Measurements from ENCODE around the gene PTPN14.
"Not testable (repeated sequence)": the region's sequence is repeated elsewhere in the genome, so short reads cannot be mapped to it uniquely, and the experiment has no call there.

PTPN14 gene

DNA sequence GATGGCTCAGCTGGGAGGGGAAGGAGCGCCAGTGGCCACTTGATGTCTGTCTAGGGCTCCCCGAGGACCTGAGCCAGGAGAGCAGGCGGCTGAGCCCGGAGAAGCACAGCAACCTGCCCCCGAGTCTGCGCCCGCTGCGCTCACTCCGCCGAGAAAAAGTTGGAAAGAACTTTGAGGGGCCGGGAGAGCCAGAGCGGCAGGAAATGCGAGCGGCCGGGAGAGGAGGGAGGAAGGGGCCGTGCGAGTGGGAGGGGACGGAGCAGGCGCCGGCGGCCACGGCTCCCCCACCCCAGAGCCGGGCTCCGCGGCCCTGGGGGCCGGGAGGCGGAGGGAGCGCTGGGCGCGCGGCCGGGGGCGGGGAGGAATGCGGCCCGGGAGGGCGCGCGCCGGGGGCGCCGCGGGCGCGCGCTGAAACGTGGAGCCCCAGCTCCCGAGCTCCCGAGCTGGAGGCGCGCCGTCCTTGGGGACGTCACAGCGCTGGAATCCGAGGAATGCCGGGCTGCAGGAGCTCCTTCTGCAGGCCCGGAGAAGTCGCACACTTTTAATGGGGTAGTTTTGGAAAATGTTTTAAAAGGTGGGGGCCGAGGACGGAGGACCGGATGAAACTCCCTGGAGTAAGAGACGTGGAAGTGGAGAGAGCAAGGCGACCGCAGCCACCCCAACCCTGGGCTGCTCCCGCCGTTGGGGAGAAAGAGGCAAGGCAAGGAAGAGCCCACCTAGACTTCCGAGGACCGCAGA is at the start of gene PTPN14:
Gene PTPN14 (minus strand): TSS at position 167 of the 738 bp plus-strand sequence. CDS start 86,799 bp downstream, outside the sequence.
- peak within 1 kb of the TSS; percentile 93 for H3K4me3 ChIP-seq (ENCODE audit: low read depth, low read length)
- peak; percentile 85 for DNase-seq (ENCODE audit: low read depth)

DNA sequence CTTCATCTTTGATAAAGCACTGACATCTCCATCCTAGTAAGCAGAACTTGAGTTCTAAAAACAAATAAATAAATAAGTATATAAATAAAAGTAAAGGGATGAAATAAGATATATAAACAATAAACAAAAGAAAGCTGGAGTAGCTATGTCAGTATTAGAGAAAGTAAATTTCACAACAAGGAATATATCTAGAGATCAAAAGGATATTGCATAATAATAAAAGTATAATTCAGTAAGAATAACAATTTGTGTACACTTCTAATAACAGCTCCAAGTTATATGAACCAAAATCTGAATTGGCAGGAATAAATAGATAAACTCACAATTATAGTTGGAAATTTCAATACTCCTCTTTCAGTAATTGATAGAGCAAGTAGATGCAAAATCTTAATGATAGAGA is 41.8 kb upstream of the PTPN14 start:
- no peak for DNase-seq (ENCODE audit: low read depth)
- H3K4me3 ChIP-seq (ENCODE audit: low read depth, low read length): no peak overlapping the region

DNA sequence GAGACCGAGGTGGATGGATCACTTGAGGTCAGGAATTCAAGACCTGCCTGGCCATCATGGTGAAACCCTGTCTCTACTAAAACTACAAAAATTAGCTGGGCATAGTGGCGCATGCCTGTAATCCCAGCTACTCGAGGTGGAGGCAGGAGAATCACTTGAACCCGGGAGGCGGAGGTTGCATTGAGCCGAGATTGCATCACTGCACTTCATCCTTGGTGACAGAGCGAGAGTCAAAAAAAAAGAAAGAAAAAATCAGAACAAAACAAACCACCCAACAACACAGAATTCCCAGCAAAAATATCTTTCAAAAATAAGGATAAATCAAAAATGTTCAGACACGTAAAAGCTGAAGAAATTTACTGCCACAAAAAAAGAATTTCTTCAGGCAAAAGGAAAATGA is 40.5 kb upstream of the PTPN14 start:
- not testable (repeated sequence) for DNase-seq (ENCODE audit: low read depth); H3K4me3 ChIP-seq (ENCODE audit: low read depth, low read length)

DNA sequence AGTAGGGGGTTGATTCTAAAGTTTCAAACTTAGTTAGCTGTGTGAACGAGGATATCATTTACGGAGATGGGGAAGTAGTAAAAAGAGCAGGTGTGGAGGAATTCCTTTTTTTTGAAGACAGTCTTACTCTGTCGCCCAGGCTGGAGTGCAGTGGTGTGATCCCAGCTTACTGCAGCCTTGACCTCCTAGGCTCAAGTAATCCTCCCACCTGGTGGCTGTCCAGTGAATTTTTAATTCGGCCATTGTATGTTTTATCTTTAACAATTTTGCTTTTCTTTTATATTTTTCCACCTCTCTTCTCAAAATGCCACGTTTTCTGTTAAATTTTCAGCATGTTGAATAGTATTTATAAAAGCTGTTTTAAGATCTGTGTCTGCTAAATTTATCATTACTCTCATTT is 39.3 kb upstream of the PTPN14 start:
- no peak overlapping the region for H3K4me3 ChIP-seq (ENCODE audit: low read depth, low read length)
- no peak for DNase-seq (ENCODE audit: low read depth)

DNA sequence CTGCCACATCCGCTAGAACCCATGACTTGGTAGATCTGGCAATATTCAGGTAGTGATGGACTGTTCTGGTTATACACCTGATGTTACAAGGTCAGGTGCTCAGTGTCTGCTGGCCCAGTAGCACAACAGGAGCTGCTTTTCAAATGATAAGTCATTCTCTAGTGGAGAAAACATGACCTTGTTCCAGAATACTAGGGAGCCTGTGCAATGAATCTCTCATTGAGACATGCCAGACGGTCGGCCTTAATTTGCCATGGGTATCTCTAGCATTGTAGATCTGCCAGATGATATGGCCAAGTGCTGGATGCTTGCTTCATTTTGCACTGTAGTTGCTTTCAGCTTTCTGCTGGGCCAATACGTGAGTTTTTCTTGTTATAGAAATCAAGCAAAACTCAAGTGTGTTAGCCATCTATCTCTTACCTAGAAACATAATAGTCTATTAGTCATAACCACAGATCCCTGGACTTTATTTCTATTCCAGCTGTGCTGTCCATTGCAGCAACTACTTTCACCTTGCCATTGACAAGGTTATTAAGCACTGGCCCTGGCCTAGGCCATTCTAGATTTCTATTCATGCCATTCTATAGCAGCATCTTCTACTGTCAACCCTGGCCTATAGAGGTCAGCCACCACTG is 37.7 kb upstream of the PTPN14 start:
- no peak for DNase-seq (ENCODE audit: low read depth)

DNA sequence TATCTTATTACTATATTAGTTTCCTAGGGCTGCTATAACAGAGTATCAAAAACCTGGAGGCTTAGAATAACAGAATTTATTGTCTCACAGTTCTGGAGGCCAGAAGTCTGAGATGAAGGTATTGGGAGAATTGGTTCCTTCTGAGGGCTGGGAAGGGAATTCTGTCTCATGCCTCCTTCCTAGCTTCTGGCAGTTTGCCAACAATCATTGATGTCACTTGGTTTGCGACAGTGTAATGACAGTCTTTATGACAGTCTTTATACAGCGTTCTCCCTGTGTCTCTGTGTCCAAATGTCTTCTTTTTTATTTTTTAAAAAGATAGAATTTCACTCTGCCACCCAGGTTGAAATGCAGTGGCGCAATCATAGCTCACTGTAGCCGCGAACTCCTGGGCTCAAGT is 35.8 kb upstream of the PTPN14 start:
- H3K4me3 ChIP-seq (ENCODE audit: low read depth, low read length): no peak overlapping the region
- no peak for DNase-seq (ENCODE audit: low read depth)

More for the DNA sequence above, 37.7 kb upstream of the PTPN14 start:
- no peak overlapping the region for H3K4me3 ChIP-seq (ENCODE audit: low read depth, low read length)

DNA sequence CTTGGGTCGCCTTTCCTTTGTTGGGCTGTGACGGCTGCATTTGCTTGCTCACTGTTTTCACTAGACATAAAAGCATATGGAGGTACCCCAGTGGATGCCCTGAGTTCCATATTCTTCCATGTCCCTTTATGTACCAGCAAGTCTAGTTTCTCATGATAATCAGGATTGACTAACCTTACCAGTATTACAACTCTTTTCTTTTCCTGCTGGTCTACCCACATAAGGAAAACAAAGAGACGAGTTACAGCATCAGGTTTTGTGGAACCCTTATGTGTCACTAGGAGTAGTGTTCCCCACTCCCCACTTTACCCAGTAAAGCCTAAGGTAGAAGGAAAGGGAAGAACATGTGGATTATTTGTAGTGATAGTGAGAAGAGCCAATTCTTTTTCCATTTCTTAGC is 35.2 kb upstream of the PTPN14 start:
- H3K4me3 ChIP-seq (ENCODE audit: low read depth, low read length): no peak overlapping the region
- DNase-seq (ENCODE audit: low read depth): no peak

DNA sequence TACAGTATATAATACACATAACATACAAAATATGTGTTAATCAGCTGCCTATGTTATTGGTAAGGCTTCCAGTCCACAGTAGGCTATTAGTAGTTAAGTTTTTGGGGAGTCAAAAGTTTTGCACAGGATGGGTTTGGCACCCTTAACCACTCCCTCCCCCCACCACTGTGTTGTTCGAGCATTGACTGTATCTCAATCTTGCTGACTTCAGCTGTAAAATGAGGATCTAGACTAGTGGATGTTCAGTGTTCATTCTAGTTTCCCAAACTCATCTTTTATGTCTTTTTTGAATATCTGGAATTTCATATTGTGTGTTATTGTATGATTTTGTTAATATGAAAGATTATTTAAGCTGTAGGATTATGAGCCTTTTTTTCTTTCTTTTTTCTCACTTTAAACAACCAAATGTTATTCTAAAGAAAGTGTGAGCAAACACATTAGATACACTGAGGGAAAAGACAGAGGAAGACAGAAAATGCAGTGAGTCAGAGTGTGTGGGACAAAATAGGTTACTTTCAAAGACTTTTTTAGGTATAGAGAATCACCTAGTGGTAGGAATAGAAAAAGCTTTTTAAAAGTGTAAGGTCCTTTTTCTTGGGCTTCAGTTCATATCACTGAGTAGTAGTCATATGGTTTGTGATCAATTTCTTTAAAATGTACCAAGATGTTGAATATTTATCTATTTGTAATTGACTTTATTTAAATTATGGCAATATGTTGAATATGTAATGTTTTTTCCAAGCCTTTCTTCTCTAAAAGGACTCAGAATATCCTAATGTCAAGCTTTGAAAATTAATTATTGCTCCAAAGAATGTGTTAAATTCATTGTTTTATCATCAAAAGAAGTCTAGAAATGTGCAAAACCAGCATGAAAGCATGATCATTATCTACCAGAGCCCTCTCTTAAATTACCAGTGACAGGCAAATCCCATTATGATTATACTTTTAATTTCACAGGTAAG is 33.7 kb upstream of the PTPN14 start:
- peak; percentile 33 for DNase-seq (ENCODE audit: low read depth)
- H3K4me3 ChIP-seq (ENCODE audit: low read depth, low read length): no peak overlapping the region

DNA sequence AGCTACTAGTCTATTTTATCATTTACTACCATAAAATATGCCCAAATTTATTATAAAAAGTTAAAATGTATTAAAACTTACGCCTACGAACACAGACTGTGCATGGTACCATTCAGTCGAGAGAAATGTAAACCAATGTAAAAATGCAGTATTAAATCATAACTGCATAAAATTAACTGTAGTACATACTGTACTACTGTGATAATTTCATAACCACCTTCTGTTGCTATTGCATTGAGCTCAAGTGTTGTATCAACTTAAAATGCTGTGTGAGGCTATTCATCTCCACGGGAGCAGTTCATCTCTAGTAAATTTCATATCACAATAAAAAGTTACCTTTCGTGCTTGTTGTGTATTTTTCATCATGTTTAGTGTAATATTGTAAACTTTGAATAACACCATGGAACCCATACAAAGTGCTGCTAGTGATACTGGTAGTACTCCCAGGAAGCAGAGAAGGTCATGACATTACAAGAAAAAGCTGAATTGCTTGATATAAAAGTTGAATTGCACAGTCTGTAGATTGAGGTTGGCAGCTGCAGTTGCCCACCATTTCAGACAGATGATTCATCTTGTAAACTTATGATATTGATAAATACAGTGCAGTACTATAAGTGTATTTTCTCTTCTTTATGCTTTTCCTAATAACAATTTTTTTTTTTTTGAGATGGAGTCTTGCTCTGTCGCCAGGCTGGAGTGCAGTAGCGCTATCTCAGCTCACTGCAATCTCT is 32.6 kb upstream of the PTPN14 start:
- no peak for DNase-seq (ENCODE audit: low read depth)
- H3K4me3 ChIP-seq (ENCODE audit: low read depth, low read length): no peak overlapping the region

DNA sequence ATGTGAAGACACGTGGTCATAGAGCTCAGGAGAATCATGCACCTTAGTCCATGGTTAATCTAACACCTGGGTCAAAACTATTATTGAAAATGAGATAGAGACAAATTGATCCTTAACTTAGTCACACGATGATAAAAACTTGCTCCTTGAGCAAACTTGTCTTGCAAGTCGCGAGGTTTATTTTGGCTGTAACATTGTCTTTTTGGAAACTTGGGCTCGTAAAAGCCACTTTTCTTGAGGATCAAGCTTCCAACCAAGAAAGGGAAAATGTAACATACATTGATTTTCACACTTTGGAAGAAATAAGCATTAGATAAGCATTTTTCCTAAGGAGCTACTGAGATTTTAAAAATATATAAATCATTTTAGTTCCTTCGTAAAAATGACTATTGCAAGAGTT is 31.7 kb upstream of the PTPN14 start:
- no peak for DNase-seq (ENCODE audit: low read depth)
- no peak overlapping the region for H3K4me3 ChIP-seq (ENCODE audit: low read depth, low read length)

DNA sequence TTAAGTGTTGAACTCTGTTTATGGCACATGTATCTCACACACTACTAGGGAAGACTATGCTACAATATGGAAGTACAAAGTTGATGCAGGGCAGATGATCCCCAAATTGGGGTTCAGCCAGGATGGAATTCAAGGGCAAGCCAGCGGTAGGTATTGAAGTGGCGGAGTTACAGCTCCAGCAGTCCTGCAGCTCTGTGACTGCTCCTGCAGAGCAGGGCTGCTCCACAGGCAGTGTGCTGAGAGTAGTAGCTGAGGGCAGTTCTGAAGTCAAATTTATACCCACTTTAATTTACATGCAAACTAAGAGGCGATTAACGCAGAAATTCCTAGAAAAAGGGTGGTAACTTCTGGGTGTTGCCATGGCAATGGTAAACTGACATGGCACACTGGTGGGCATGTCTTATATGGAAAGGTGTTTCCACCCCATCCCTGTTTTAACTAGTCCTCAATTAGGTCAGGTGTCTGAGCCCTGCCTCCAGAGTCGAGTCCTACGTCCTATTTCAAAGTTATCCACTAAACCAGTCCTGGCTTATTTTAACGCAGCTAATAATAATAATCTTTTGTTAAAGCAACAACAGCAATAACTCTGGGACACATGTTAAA is 31.0 kb upstream of the PTPN14 start:
- no peak overlapping the region for H3K4me3 ChIP-seq (ENCODE audit: low read depth, low read length)

DNA sequence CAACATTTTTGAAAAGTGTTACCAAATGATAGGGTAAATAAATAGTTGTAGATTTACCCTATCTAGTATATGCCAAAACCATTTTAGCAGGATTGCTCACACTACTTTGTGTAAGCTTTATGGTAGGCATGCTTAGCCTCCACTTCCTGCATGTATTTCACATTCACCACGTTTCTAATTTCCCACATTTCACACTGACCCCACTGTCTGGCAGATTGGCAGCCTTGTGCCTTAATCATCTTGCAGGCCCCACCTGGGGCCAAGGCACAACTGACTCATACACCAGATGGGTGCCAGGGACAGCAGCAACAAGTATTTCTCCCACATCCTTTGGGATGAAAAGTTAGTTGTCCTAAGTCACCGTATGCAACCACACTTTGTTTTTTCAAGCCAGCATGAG is 30.4 kb upstream of the PTPN14 start:
- peak; percentile 78 for DNase-seq (ENCODE audit: low read depth)
- H3K4me3 ChIP-seq (ENCODE audit: low read depth, low read length): no peak overlapping the region

More for the DNA sequence above, 31.0 kb upstream of the PTPN14 start:
- no peak for DNase-seq (ENCODE audit: low read depth)

DNA sequence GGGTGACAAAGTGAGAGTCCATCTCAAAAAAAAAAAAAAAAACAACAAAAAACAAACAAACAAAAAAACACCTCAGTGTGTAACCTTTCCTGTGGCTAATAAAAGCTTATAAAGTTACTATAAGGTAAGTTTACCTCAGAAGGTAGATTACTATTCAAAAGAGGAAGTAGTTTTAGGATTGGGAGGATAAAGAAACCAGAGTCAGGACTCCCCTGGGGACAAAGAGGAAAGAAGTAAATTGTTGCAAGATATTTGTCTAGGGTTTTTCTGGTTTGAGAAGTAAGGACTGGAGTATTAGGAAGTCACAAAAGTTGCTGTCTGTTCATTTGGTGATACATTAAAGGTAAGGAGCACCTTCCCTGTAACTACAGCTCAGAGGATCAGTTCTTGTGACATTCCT is 27.8 kb upstream of the PTPN14 start:
- H3K4me3 ChIP-seq (ENCODE audit: low read depth, low read length): no peak overlapping the region
- no peak for DNase-seq (ENCODE audit: low read depth)

DNA sequence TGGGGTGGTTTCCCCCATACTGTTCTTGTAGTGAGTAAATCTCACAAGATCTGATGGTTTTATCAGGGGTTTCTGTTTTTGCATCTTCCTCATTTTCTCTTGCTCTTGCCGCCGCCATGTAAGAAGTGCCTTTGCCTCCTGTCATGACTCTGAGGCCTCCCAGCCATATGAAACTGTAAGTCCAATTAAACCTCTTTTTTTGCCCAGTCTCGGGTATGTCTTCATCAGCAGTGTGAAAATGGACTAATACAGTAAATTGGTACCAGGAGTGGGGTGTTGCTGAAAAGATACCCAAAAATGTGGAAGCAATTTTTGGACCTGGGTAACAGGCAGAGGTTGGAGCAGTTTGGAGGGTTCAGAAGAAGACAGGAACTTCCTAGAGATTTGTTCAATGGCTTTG is 24.7 kb upstream of the PTPN14 start:
- not testable (repeated sequence) for H3K4me3 ChIP-seq (ENCODE audit: low read depth, low read length); DNase-seq (ENCODE audit: low read depth)

DNA sequence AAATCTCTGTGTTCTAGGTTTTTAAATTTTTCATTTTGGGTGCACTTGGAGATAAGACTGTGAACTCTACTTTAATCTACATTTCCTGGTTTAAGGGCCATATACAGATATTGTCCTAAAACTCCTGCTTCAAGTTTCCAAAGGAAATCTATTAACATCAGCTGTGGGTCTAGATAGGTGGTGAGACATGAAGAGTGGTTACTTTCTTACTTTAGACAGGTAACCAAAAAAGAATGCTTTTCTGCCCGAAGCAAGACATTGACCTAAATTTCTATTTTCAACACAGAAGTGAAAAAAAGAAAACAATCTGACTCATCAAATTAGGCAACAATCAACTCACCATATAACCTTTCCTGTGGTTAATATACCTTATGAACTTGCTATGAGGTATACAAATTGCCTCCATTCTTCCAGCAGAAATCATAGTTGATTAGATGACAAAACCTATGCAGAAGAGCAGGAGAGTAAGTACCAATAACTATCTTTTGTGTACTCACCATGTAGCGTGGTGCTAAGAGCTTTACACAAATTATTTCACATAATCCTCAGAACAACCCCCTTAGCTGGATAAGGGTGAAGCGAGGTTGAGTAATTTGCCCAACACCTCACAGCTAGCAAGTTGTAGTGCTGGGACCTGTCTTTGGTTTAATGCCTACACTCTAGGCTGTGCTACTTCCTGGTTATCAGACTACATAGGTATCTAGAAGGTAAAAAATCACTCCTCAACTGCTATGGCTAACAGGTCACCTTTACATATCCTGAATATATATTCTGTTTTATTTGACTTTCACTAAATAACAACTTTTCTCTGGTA is 23.4 kb upstream of the PTPN14 start:
- DNase-seq (ENCODE audit: low read depth): no peak
- H3K4me3 ChIP-seq (ENCODE audit: low read depth, low read length): no peak overlapping the region

DNA sequence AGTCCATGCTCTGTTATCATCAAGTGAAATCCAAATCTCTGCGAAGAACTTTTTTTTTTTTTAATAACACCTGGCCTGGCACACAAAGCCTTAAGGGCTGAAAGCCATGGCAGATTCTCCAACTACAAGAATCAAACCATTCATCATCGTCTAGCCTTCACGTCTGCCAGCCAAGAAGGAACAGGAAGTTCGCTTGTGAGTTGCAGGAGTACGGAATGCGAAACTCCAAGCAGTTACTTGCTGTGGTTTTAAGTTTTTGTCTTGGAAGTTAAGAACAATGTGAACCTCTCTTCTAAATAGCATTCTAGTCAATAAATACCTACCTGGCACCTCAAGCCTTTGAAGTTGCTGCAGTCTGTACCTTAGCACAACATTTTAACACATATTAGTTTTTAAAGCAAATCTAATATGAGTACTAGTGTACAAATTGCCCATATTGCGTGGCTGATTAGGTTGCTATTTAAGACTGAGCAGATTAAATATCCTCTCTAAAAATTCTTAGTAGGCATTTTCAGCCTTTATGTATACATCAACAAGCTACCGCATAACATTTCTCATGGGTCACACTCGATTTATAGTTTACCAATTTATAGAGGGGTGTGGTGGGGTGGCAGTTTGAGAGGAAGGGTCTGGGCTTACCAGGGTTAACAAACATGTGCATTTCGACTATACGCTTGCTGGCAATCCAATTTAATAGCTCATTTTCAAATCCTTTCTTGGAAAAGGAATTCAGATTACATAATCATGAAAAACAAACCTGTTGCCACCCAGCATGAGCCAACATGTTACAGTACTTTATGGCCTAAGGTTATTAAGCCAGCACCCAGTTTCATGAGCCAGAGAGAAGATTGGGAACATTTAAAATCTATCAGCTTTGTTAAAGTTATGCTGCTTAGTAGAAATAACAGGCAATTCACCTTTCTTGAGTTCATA is 22.2 kb upstream of the PTPN14 start:
- no peak for DNase-seq (ENCODE audit: low read depth)

DNA sequence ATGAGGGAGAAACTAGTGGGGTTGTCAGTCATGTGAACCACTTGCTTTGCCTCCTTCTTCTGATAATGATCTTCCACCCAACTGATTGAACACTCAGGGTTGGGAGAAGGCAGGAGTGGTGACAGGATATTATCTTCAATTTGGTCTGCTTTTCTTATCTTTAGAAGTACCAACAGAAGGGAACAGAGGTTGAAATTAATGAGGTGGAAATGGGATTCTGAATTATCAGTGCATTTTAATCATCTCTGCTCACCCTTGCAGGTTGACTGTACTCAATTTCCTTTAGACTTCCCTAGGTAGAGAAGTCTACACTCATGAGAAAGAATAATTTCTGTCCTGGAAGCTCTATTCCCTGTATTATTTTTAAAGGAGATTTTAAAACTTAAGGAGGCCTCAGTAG is 19.9 kb upstream of the PTPN14 start:
- H3K4me3 ChIP-seq (ENCODE audit: low read depth, low read length): no peak overlapping the region
- DNase-seq (ENCODE audit: low read depth): no peak

More for the DNA sequence above, 22.2 kb upstream of the PTPN14 start:
- H3K4me3 ChIP-seq (ENCODE audit: low read depth, low read length): no peak overlapping the region

All from skeletal muscle cell (primary cell).